CD4-positive, alpha-beta memory T cell (primary cell): Measurements from ENCODE around the gene CDHR4. TPM values are rescaled to one million over a fixed set of nuclear protein-coding genes. Genes with fewer than 3 reads are reported as not detected.

Experiments used
- CTCF ChIA-PET: fragments of 350-600 bp; sonication (Branson Sonifier 250); formaldehyde crosslinking; loops from one replicate; lab custom pipeline; 2021; ENCODE audit warnings: inconsistent platforms; ENCODE audit not compliant: partially characterized antibody; lab: Charles Lee
- POLR2A ChIA-PET: fragments of 350-600 bp; sonication (Branson Sonifier 250); formaldehyde crosslinking; loops from one replicate; lab custom pipeline; 2021; ENCODE audit not compliant: partially characterized antibody; lab: Charles Lee
- DNase-seq, 5 donors: peaks; one replicate each; pipeline versions ENCODE4 v3.0.0 to v3.0.0-alpha.2; 2020 to 2022; ENCODE audit warnings: mixed read lengths in 1 of 5
- H3K27ac ChIP-seq: one replicate; pipeline ENCODE4 v1.7.0; 2013; ENCODE audit warnings: low read depth, low read length
- H3K27me3 ChIP-seq: 2 replicates; pipeline ENCODE4 v1.7.0; 2013; ENCODE audit warnings: mild to moderate bottlenecking, low read length, moderate library complexity; ENCODE audit not compliant: insufficient read depth
- H3K36me3 ChIP-seq: 2 replicates; pipeline ENCODE4 v1.7.0; 2013; ENCODE audit warnings: mild to moderate bottlenecking, low read length, moderate library complexity; ENCODE audit not compliant: insufficient read depth
- H3K4me1 ChIP-seq: 2 replicates; pipeline ENCODE4 v1.7.0; 2013; ENCODE audit warnings: mild to moderate bottlenecking, low read length, moderate library complexity; ENCODE audit not compliant: insufficient read depth
- H3K4me3 ChIP-seq, 2 donors: one replicate each; pipeline ENCODE4 v1.7.0; 2013; ENCODE audit warnings: low read length in 2 of 2, mild to moderate bottlenecking in 1 of 2
- H3K9me3 ChIP-seq, 2 donors: one replicate each; pipeline ENCODE4 v1.7.0; 2013; ENCODE audit warnings: low read length in 2 of 2, control low read depth in 1 of 2; ENCODE audit not compliant: control insufficient read depth in 1 of 2
- H3K27ac Mint-ChIP-seq, 7 donors: one replicate each; pipeline ENCODE4 v1.8.0; 2020 to 2021; ENCODE audit warnings: mixed read lengths in 7 of 7, mild to moderate bottlenecking in 6 of 7, inconsistent platforms in 3 of 7, moderate library complexity in 3 of 7
- H3K27me3 Mint-ChIP-seq, 2 donors: one replicate each; pipeline ENCODE4 v1.8.0; 2020 to 2021; ENCODE audit warnings: mixed read lengths in 2 of 2
- H3K36me3 Mint-ChIP-seq, 2 donors: one replicate each; pipeline ENCODE4 v1.8.0; 2020 to 2021; ENCODE audit warnings: mixed read lengths in 2 of 2, inconsistent platforms in 1 of 2, mild to moderate bottlenecking in 1 of 2
- H3K4me1 Mint-ChIP-seq, 4 donors: one replicate each; pipeline ENCODE4 v1.8.0; 2020 to 2021; ENCODE audit warnings: mixed read lengths in 4 of 4, mild to moderate bottlenecking in 1 of 4
- H3K4me3 Mint-ChIP-seq, 8 donors: one replicate each; pipeline ENCODE4 v1.8.0; 2020 to 2021; ENCODE audit warnings: mixed read lengths in 8 of 8, mild to moderate bottlenecking in 7 of 8, moderate library complexity in 6 of 8, inconsistent platforms in 3 of 8
- H3K9me3 Mint-ChIP-seq, 8 donors: one replicate each; pipeline ENCODE4 v1.8.0; 2020 to 2021; ENCODE audit warnings: mixed read lengths in 8 of 8, mild to moderate bottlenecking in 5 of 8, inconsistent platforms in 3 of 8, moderate library complexity in 1 of 8
- intact Hi-C: fragments of 100-400 bp; cut with micrococcal nuclease; formaldehyde crosslinking; loops from one replicate; pipeline ENCODE4 v1.15.1; 2023
- microRNA-seq: library from miRNA; unstranded; fragments of <30 nt; microRNA quantifications from one replicate; pipeline ENCODE4 v1.2.0, GENCODE V29; 2021; ENCODE audit warnings: borderline replicate concordance, borderline number of aligned reads, borderline microRNAs expressed, mixed read lengths
- polyA plus RNA-seq, 2 donors: library from polyadenylated mRNA; unstranded; fragments of 300-500 nt; fragmentation: Illumina TruSeq; gene quantifications; one replicate each; pipeline ENCODE4 v1.2.3, GENCODE V29; 2021
- total RNA-seq, 2 experiments: library from RNA; stranded (reverse); gene quantifications; one replicate each; pipeline ENCODE4 v1.2.3, GENCODE V29; 2021

Gene CDHR4
- total and polyA plus RNA-seq, 4 experiments from 2014 or later, result 0.17 TPM; not detected in 3

DNA sequence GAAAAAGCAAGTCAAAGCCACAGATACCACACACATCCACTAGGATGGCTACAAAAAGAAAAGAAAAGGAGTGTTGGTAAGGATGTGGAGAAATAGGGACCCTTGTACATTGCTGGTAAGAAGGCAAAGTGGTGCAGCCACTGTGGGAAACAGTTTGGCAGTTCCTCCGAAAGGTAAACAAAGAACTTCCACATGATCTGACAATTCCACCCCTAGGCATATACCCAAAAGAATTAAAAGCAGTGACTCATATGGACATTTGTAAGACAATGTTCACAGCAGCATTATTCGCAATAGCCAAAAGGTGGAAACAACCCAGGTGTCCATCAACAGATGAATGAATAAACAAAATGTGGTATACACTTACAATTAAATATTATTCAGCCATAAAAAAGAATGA lies 53.7 kb downstream of the CDHR4 start:
- peaks cover 8% of the 10 kb centered on the region for H3K36me3 ChIP-seq
- H3K27ac ChIP-seq, result no peak overlapping the region
- H3K4me3 ChIP-seq, result no peak overlapping the region
- H3K9me3 ChIP-seq, result no peaks in the 10 kb centered on the region
- no peak overlapping the region for H3K27ac Mint-ChIP-seq
- DNase-seq, result no peak
- no peak overlapping the region for H3K4me3 Mint-ChIP-seq
- H3K4me1 Mint-ChIP-seq, result peaks cover 5 to 17% (median 11%) of the 10 kb centered on the region in 4 donors
- ChIA-PET CTCF (interaction anchor here (0.6 kb wide), 1 partner anchor 9 kb away, joined by 5 read pairs; no protein-coding TSS in a partner anchor), POLR2A (no interaction called here)
- intact Hi-C loops, result no loop called here
- H3K36me3 Mint-ChIP-seq, result peaks cover 11 to 35% of the 10 kb centered on the region in 2 donors
- no peaks in the 10 kb centered on the region for H3K27me3 ChIP-seq
- no peaks in the 10 kb centered on the region for H3K9me3 Mint-ChIP-seq
- H3K27me3 Mint-ChIP-seq, result no peaks in the 10 kb centered on the region
- H3K4me1 ChIP-seq, result no peaks in the 10 kb centered on the region

Small RNAs within 50 kb of the gene (microRNA-seq; reads per million reads assigned to microRNA genes)
- gene MIR5193, result 1.9 reads per million

Other genes starting within 250 kb of the CDHR4 start
- under 1 TPM; 0.06 to 0.15 TPM for gene BSN, start 245.4 kb downstream of the CDHR4 start, total RNA-seq
- gene BSN, start 245.4 kb downstream of the CDHR4 start, polyA plus RNA-seq, result under 1 TPM in 1 of 2 donors, not detected in 1; 0.01 TPM
- 100 to 1,000 TPM; 130 to 136 TPM for gene APEH, start 125.5 kb downstream of the CDHR4 start, total RNA-seq
- gene APEH, start 125.5 kb downstream of the CDHR4 start, polyA plus RNA-seq, result 100 to 1,000 TPM; 100 to 140 TPM
- 10 to 100 TPM in 1 of 2 experiments, 1 to 10 TPM in 1; 6.3 to 10.2 TPM for gene MST1, start 110.4 kb downstream of the CDHR4 start, total RNA-seq
- gene MST1, start 110.4 kb downstream of the CDHR4 start, polyA plus RNA-seq, result under 1 TPM in 1 of 2 donors, not detected in 1; 0.94 TPM
- gene RNF123, start 110.3 kb downstream of the CDHR4 start, total RNA-seq, result 10 to 100 TPM; 69.7 to 74.7 TPM
- gene RNF123, start 110.3 kb downstream of the CDHR4 start, polyA plus RNA-seq, result 10 to 100 TPM in 1 of 2 donors, 1 to 10 TPM in 1; 3.1 to 25.0 TPM
- not detected for gene AMIGO3, start 80.2 kb downstream of the CDHR4 start, total RNA-seq
- gene AMIGO3, start 80.2 kb downstream of the CDHR4 start, polyA plus RNA-seq, result not detected
- gene GMPPB, start 75.9 kb downstream of the CDHR4 start, total RNA-seq, result 10 to 100 TPM; 59.5 to 61.3 TPM
- gene GMPPB, start 75.9 kb downstream of the CDHR4 start, polyA plus RNA-seq, result 10 to 100 TPM; 22.2 to 24.0 TPM
- gene IP6K1, start 13.3 kb downstream of the CDHR4 start, total RNA-seq, result 10 to 100 TPM; 50.1 to 60.0 TPM
- 10 to 100 TPM; 19.4 to 38.8 TPM for gene IP6K1, start 13.3 kb downstream of the CDHR4 start, polyA plus RNA-seq
- 1 to 10 TPM in 1 of 2 experiments, under 1 TPM in 1; 0.55 to 1.2 TPM for gene INKA1, start 3.4 kb upstream of the CDHR4 start, total RNA-seq
- gene INKA1, start 3.4 kb upstream of the CDHR4 start, polyA plus RNA-seq, result 1 to 10 TPM in 1 of 2 donors, under 1 TPM in 1; 0.45 to 1.5 TPM
- 100 to 1,000 TPM; 269 to 299 TPM for gene UBA7, start 14.1 kb upstream of the CDHR4 start, total RNA-seq
- gene UBA7, start 14.1 kb upstream of the CDHR4 start, polyA plus RNA-seq, result 10 to 100 TPM; 39.8 to 45.7 TPM
- gene TRAIP, start 56.7 kb upstream of the CDHR4 start, total RNA-seq, result 1 to 10 TPM; 4.6 to 6.7 TPM
- 1 to 10 TPM; 1.0 to 1.9 TPM for gene TRAIP, start 56.7 kb upstream of the CDHR4 start, polyA plus RNA-seq
- gene CAMKV, start 70.0 kb upstream of the CDHR4 start, total RNA-seq, result not detected
- gene CAMKV, start 70.0 kb upstream of the CDHR4 start, polyA plus RNA-seq, result not detected
- gene MST1R, start 104.0 kb upstream of the CDHR4 start, total RNA-seq, result 1 to 10 TPM; 1.3 TPM
- under 1 TPM in 1 of 2 donors, not detected in 1; 0.38 TPM for gene MST1R, start 104.0 kb upstream of the CDHR4 start, polyA plus RNA-seq
- 10 to 100 TPM in 1 of 2 experiments, 1 to 10 TPM in 1; 9.5 to 11.1 TPM for gene MON1A, start 129.9 kb upstream of the CDHR4 start, total RNA-seq
- gene MON1A, start 129.9 kb upstream of the CDHR4 start, polyA plus RNA-seq, result 10 to 100 TPM; 15.2 to 16.5 TPM
- 100 to 1,000 TPM; 191 to 194 TPM for gene RBM6, start 140.3 kb upstream of the CDHR4 start, total RNA-seq
- gene RBM6, start 140.3 kb upstream of the CDHR4 start, polyA plus RNA-seq, result 10 to 100 TPM; 17.9 to 45.7 TPM